ENCODE results near the gene TCAF1. TPM values are rescaled to one million over a fixed set of nuclear protein-coding genes. Genes with fewer than 3 reads are reported as not detected.
"Not testable (repeated sequence)": the region's sequence is repeated elsewhere in the genome, so short reads cannot be mapped to it uniquely, and the experiment has no call there.

The TCAF1 gene
- total RNA-seq, 1 experiment from 2014 or later: 1.0 TPM

- not testable (repeated sequence) for H3K4me1 ChIP-seq (ENCODE audit: low read length); H2AFZ ChIP-seq (ENCODE audit: low read length); H3K9me2 ChIP-seq (replicated peaks; ENCODE audit: insufficient read depth, low read length); H3K4me2 ChIP-seq (ENCODE audit: low read depth, low read length, poor library complexity, severe bottlenecking); DNase-seq; H3K27me3 ChIP-seq (ENCODE audit: low read length); H4K20me1 ChIP-seq (ENCODE audit: insufficient read depth, low read depth, low read length); H3K27ac ChIP-seq (ENCODE audit: low read length); H3K36me3 ChIP-seq (ENCODE audit: insufficient read depth, low read length); H3K9me3 ChIP-seq (ENCODE audit: low read length); H3K4me3 ChIP-seq (ENCODE audit: low read length); H3K9ac ChIP-seq (ENCODE audit: low read length); H3K79me2 ChIP-seq (ENCODE audit: low read length)
These were observed 85.4 kb downstream of the TCAF1 start for GRCh38 chr7:143816471-143817133.

GRCh38 chr7:143810639-143811038 is 91.3 kb downstream of the TCAF1 start:
- H3K4me2 ChIP-seq (ENCODE audit: low read depth, low read length, poor library complexity, severe bottlenecking): not testable (repeated sequence)

GRCh38 chr7:143806664-143807071 is 95.3 kb downstream of the TCAF1 start:
- not testable (repeated sequence) for H3K4me1 ChIP-seq (ENCODE audit: low read length); H3K9me3 ChIP-seq (ENCODE audit: low read length); H3K79me2 ChIP-seq (ENCODE audit: low read length); H3K36me3 ChIP-seq (ENCODE audit: insufficient read depth, low read length); H3K9me2 ChIP-seq (replicated peaks; ENCODE audit: insufficient read depth, low read length); H4K20me1 ChIP-seq (ENCODE audit: insufficient read depth, low read depth, low read length); H3K4me2 ChIP-seq (ENCODE audit: low read depth, low read length, poor library complexity, severe bottlenecking); DNase-seq; H3K4me3 ChIP-seq (ENCODE audit: low read length); H3K27ac ChIP-seq (ENCODE audit: low read length); H3K27me3 ChIP-seq (ENCODE audit: low read length); H3K9ac ChIP-seq (ENCODE audit: low read length); H2AFZ ChIP-seq (ENCODE audit: low read length)

More at GRCh38 chr7:143810639-143811038, 91.3 kb downstream of the TCAF1 start:
- not testable (repeated sequence) for H3K36me3 ChIP-seq (ENCODE audit: insufficient read depth, low read length); H3K27ac ChIP-seq (ENCODE audit: low read length); H3K79me2 ChIP-seq (ENCODE audit: low read length); H3K27me3 ChIP-seq (ENCODE audit: low read length); H4K20me1 ChIP-seq (ENCODE audit: insufficient read depth, low read depth, low read length); H3K9ac ChIP-seq (ENCODE audit: low read length); H3K4me1 ChIP-seq (ENCODE audit: low read length); DNase-seq; H3K4me3 ChIP-seq (ENCODE audit: low read length); H2AFZ ChIP-seq (ENCODE audit: low read length); H3K9me2 ChIP-seq (replicated peaks; ENCODE audit: insufficient read depth, low read length); H3K9me3 ChIP-seq (ENCODE audit: low read length)

Other genes starting within 250 kb of the TCAF1 start
- not detected in 2 replicates for gene CTAGE6, start 144.5 kb downstream of the TCAF1 start, total RNA-seq (2014; rRNA removed; shearing (Covaris generic); ENCODE audit: low replicate concordance)
- not detected in 2 replicates for gene OR2F2, start 33.1 kb upstream of the TCAF1 start, total RNA-seq (2014; rRNA removed; shearing (Covaris generic); ENCODE audit: low replicate concordance)
- gene OR2F1, start 52.7 kb upstream of the TCAF1 start, total RNA-seq (2014; rRNA removed; shearing (Covaris generic); ENCODE audit: low replicate concordance): not detected in 2 replicates
- not detected in 2 replicates for gene OR6B1, start 98.1 kb upstream of the TCAF1 start, total RNA-seq (2014; rRNA removed; shearing (Covaris generic); ENCODE audit: low replicate concordance)
- not detected in 2 replicates for gene OR2A5, start 146.8 kb upstream of the TCAF1 start, total RNA-seq (2014; rRNA removed; shearing (Covaris generic); ENCODE audit: low replicate concordance)
- not detected in 2 replicates for gene OR2A25, start 167.6 kb upstream of the TCAF1 start, total RNA-seq (2014; rRNA removed; shearing (Covaris generic); ENCODE audit: low replicate concordance)
- not detected in 2 replicates for gene OR2A12, start 184.1 kb upstream of the TCAF1 start, total RNA-seq (2014; rRNA removed; shearing (Covaris generic); ENCODE audit: low replicate concordance)
- gene OR2A2, start 207.4 kb upstream of the TCAF1 start, total RNA-seq (2014; rRNA removed; shearing (Covaris generic); ENCODE audit: low replicate concordance): not detected in 2 replicates
- not detected in 2 replicates for gene OR2A14, start 221.0 kb upstream of the TCAF1 start, total RNA-seq (2014; rRNA removed; shearing (Covaris generic); ENCODE audit: low replicate concordance)

Measured in Karpas-422 (cell line).